ENCODE data around the gene GSTM3. TPM values are rescaled to one million over a fixed set of nuclear protein-coding genes. Genes with fewer than 3 reads are reported as not detected.
"Not testable (repeated sequence)": the region's sequence is repeated elsewhere in the genome, so short reads cannot be mapped to it uniquely, and the experiment has no call there.

Gene GSTM3
- total RNA-seq, 1 experiment from 2014 or later = 2.2 TPM

- CTCF ChIA-PET = interaction anchor here (1.4 to 2.0 kb wide), 2 partner anchors 38 to 116 kb away, joined by 3 to 9 read pairs; no protein-coding TSS in a partner anchor
- H3K4me1 Mint-ChIP-seq; ATAC-seq; H3K36me3 Mint-ChIP-seq; H3K4me3 Mint-ChIP-seq; H3K27ac Mint-ChIP-seq; POLR2A ChIA-PET; DNase-seq (ENCODE audit: low spot score); H3K27me3 Mint-ChIP-seq (ENCODE audit: low read depth); H3K9me3 Mint-ChIP-seq: not testable (repeated sequence)
These were observed 15.5 kb upstream of the GSTM3 start for GRCh38 chr1:109756325-109756724.

- Mint-ChIP-seq H3K27me3 (ENCODE audit: low read depth) (no peaks in the 10 kb centered on the region; the same call in 1 of the 2 replicates), H3K9me3 (0 out of 2 replicates have a peak, but pooled peaks cover 2% of the 10 kb centered on the region), H3K4me1 (no peaks in the 10 kb centered on the region), H3K27ac (no peak overlapping the region), H3K4me3 (no peak overlapping the region), H3K36me3 (no peaks in the 10 kb centered on the region)
- CTCF ChIA-PET = interaction anchor here (2.1 to 2.9 kb wide), 2 partner anchors 114 to 230 kb away, joined by 9 to 10 read pairs; partner anchors contain the start of gene AHCYL1
- TF ChIP-seq MXD4 (CRISPR knock-in tag; IDR thresholded peaks at IDR 0.05; ENCODE audit: borderline replicate concordance) = no peak
- TF ChIP-seq ATF6 (CRISPR knock-in tag; IDR thresholded peaks at IDR 0.05) = no peak
- TF ChIP-seq ZNF425 (CRISPR knock-in tag; conservative IDR thresholded peaks at IDR 0.05) = no peak
- TF ChIP-seq ZNF232 (CRISPR knock-in tag; IDR thresholded peaks at IDR 0.05) = no peak
- no peak for TF ChIP-seq TEAD4 (CRISPR knock-in tag; IDR thresholded peaks at IDR 0.05)
- no peak for TF ChIP-seq HMGXB4 (CRISPR knock-in tag; IDR thresholded peaks at IDR 0.05)
- no peak for TF ChIP-seq RORB (CRISPR knock-in tag; IDR thresholded peaks at IDR 0.05)
- no peak for TF ChIP-seq TCF7 (CRISPR knock-in tag; IDR thresholded peaks at IDR 0.05; ENCODE audit: low read depth)
- no peak for TF ChIP-seq GABPB1 (CRISPR knock-in tag; IDR thresholded peaks at IDR 0.05)
- TF ChIP-seq IRF1 (CRISPR knock-in tag; IDR thresholded peaks at IDR 0.05) = no peak
- TF ChIP-seq JUN (CRISPR knock-in tag; IDR thresholded peaks at IDR 0.05) = no peak
- TF ChIP-seq ZNF416 (CRISPR knock-in tag; IDR thresholded peaks at IDR 0.05) = no peak
- no peak for TF ChIP-seq FOXJ3 (CRISPR knock-in tag; IDR thresholded peaks at IDR 0.05; ENCODE audit: borderline replicate concordance)
- TF ChIP-seq TEAD1 (CRISPR knock-in tag; IDR thresholded peaks at IDR 0.05) = no peak
- TF ChIP-seq CDX4 (CRISPR knock-in tag; IDR thresholded peaks at IDR 0.05; ENCODE audit: borderline replicate concordance) = no peak
- TF ChIP-seq OVOL2 (CRISPR knock-in tag; IDR thresholded peaks at IDR 0.05; ENCODE audit: borderline replicate concordance) = no peak
- TF ChIP-seq SMAD3 (CRISPR knock-in tag; IDR thresholded peaks at IDR 0.05; ENCODE audit: borderline replicate concordance) = no peak
- TF ChIP-seq USF1 (CRISPR knock-in tag; IDR thresholded peaks at IDR 0.05) = no peak
- DNase-seq (ENCODE audit: low spot score) (no peak), ATAC-seq (no peak)
- POLR2A ChIA-PET = no interaction called here
These were observed 13.9 kb upstream of the GSTM3 start for GRCh38 chr1:109754738-109755137.
